Tibial nerve (tissue), 4 donors: ENCODE measurements around the gene STAB1. TPM values are rescaled to one million over a fixed set of nuclear protein-coding genes. Genes with fewer than 3 reads are reported as not detected.

Source experiments
- DNase-seq, 2 donors: peaks; one replicate each; pipeline ENCODE4 v3.0.0-alpha.2; 2019; ENCODE audit warnings: low spot score in 2 of 2
- H3K27ac ChIP-seq, 4 donors: fragments of 200-600 bp; sonication (generic) in 3 of 4; one replicate each; pipeline ENCODE4 v1.5.1; 2017 to 2019; ENCODE audit warnings: mild to moderate bottlenecking in 1 of 4
- H3K27me3 ChIP-seq, 2 donors: fragments of 200-600 bp; sonication (generic) in 1 of 2; one replicate each; pipeline versions ENCODE4 v1.5.1 to v1.6.0; 2017 to 2019
- H3K36me3 ChIP-seq, 3 donors: fragments of 200-600 bp; sonication (generic); one replicate each; pipeline ENCODE4 v1.5.1; 2018 to 2019
- H3K4me1 ChIP-seq, 4 donors: fragments of 200-600 bp; sonication (generic) in 3 of 4; one replicate each; pipeline ENCODE4 v1.5.1; 2017 to 2019
- H3K4me3 ChIP-seq, 4 donors: fragments of 200-600 bp; sonication (generic) in 3 of 4; one replicate each; pipeline ENCODE4 v1.5.1; 2017 to 2019; ENCODE audit warnings: mild to moderate bottlenecking in 1 of 4, moderate library complexity in 1 of 4
- H3K9me3 ChIP-seq, 4 donors: fragments of 200-600 bp; sonication (generic) in 3 of 4; one replicate each; pipeline ENCODE4 v1.5.1; 2017 to 2019
- CTCF ChIP-seq, 5 experiments: fragments of 200-600 bp in 3 of 5; fragments of 450-650 bp in 2 of 5; sonication (generic) in 3 of 5; IDR thresholded peaks; one replicate each; pipeline ENCODE4 v1.5.1; 2016 to 2019; ENCODE audit warnings: antibody characterized with exemption in 5 of 5, mild to moderate bottlenecking in 3 of 5, moderate library complexity in 2 of 5
- EP300 ChIP-seq, 2 donors: sonication (generic); formaldehyde crosslinking; IDR thresholded peaks; one replicate each; pipeline ENCODE4 v1.6.1; 2017; ENCODE audit warnings: antibody characterized with exemption in 2 of 2, mild to moderate bottlenecking in 1 of 2
- POLR2A ChIP-seq, 2 donors: fragments of 450-650 bp; IDR thresholded peaks; one replicate each; pipeline ENCODE4 v1.6.1; 2017; ENCODE audit warnings: antibody characterized with exemption in 2 of 2, mild to moderate bottlenecking in 2 of 2, moderate library complexity in 2 of 2
- WGBS, 2 donors: methylation state at CpG; one replicate each; pipeline ENCODE4 v1.1.5; 2018; 5-methylcytosine and 5-hydroxymethylcytosine counted together
- total RNA-seq, 4 donors: library from RNA; depleted of rRNA; stranded (reverse); fragments of >200 nt; gene quantifications; one replicate each; pipeline ENCODE4 v1.1.0, GENCODE V29; 2016

Gene STAB1
- total RNA-seq, 4 donors from 2014 or later = 167 to 527 (median 264) TPM

GRCh38 chr3:52490035-52490938 is 4.9 kb upstream of the STAB1 start:
- H3K27ac ChIP-seq = peak overlapping the region in 3 of 4 donors; percentile 47 to 65 (median 52)

DNA sequence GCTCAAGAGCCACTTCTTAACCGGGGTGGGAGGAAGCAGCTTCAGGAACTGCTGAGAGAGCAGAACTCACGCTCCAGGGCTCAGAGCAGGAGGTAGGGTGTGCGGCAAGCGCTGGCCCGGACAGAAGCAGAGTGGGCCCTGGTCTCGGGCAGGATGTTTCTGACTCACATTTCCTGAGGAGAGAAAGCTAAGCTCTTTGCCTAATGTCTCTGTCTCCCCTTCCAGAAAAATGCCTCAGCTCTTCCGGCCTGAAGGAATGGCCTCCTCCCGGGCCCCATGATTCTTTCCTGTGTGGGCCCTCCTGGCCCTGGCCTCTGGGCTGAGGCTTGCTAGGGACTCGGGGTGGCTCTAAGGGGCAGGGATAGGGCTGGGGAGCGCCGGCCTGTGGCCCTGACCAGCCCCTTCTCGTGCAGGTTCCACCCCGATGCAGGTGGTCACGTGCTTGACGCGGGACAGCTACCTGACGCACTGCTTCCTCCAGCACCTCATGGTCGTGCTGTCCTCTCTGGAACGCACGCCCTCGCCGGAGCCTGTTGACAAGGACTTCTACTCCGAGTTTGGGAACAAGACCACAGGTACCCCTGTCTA is 4.1 kb upstream of the STAB1 start:
- Histone ChIP-seq H3K27me3 (no peaks in the 10 kb centered on the region), H3K36me3 (peaks cover 9 to 84% (median 44%) of the 10 kb centered on the region in 3 donors), H3K9me3 (no peaks in the 10 kb centered on the region), H3K27ac (peak overlapping the region in 3 of 4 donors; percentile 47 to 71 (median 65)), H3K4me3 (no peak overlapping the region), H3K4me1 (peaks cover 0 to 75% (median 14%) of the 10 kb centered on the region in 4 donors)
- WGBS, 2 donors = 72 to 82% methylated on average over 18 to 21 of the region's 23 CpGs
- DNase-seq = no peak
- TF ChIP-seq EP300 (IDR thresholded peaks at IDR 0.05) = peak in 1 of 2 donors; percentile 40
- TF ChIP-seq CTCF (IDR thresholded peaks at IDR 0.05) = no peak
- TF ChIP-seq POLR2A (IDR thresholded peaks at IDR 0.05) = no peak

More at GRCh38 chr3:52490035-52490938, 4.9 kb upstream of the STAB1 start:
- Histone ChIP-seq H3K27me3 (no peaks in the 10 kb centered on the region), H3K4me1 (peaks cover 0 to 75% (median 13%) of the 10 kb centered on the region in 4 donors), H3K36me3 (peaks cover 9 to 92% (median 44%) of the 10 kb centered on the region in 3 donors), H3K9me3 (no peaks in the 10 kb centered on the region), H3K4me3 (no peak overlapping the region)
- WGBS, 2 donors = 73 to 83% methylated on average over 20 of the region's 22 CpGs
- no peak for DNase-seq
- TF ChIP-seq CTCF (IDR thresholded peaks at IDR 0.05) (no peak), POLR2A (IDR thresholded peaks at IDR 0.05) (no peak), EP300 (IDR thresholded peaks at IDR 0.05) (no peak)

GRCh38 chr3:52492059-52492458 is 3.1 kb upstream of the STAB1 start:
- no peaks in the 10 kb centered on the region for H3K9me3 ChIP-seq
- no peak for DNase-seq
- H3K27me3 ChIP-seq = no peaks in the 10 kb centered on the region
- H3K27ac ChIP-seq = peak overlapping the region in 3 of 4 donors; percentile 47 to 67 (median 65)
- WGBS, 2 donors = 87% methylated on average over 18 of the region's 21 CpGs
- TF ChIP-seq CTCF (IDR thresholded peaks at IDR 0.05) = no peak
- peaks cover 9 to 74% (median 44%) of the 10 kb centered on the region in 3 donors for H3K36me3 ChIP-seq
- H3K4me3 ChIP-seq = no peak overlapping the region
- H3K4me1 ChIP-seq = peaks cover 0 to 82% (median 18%) of the 10 kb centered on the region in 4 donors

- Histone ChIP-seq H3K4me3 (no peak overlapping the region), H3K27me3 (no peaks in the 10 kb centered on the region), H3K36me3 (peaks cover 9 to 60% (median 36%) of the 10 kb centered on the region in 3 donors), H3K4me1 (peaks cover 0 to 88% (median 18%) of the 10 kb centered on the region in 4 donors), H3K9me3 (no peaks in the 10 kb centered on the region), H3K27ac (peak overlapping the region in 2 of 4 donors; percentile 12 to 71)
- TF ChIP-seq POLR2A (IDR thresholded peaks at IDR 0.05) = no peak
- TF ChIP-seq CTCF (IDR thresholded peaks at IDR 0.05) = no peak
- DNase-seq = peak in 1 of 2 donors; percentile 30
- 79 to 92% methylated on average over 7 of the region's 7 CpGs for WGBS, 2 donors
Measured at GRCh38 chr3:52493232-52494017, 1.7 kb upstream of the STAB1 start.
